ENCODE measurements around the gene ITIH4.

Gene ITIH4

GRCh38 chr3:52835766-52836470, 5.4 kb upstream of the ITIH4 start:
- no peak for TF ChIP-seq CTCF (conservative IDR thresholded peaks at IDR 0.05; ENCODE audit: low read depth, low read length)
- H3K4me3 ChIP-seq (ENCODE audit: low read length): no peak overlapping the region
- DNase-seq (ENCODE audit: low read depth): no peak

- DNase-seq (ENCODE audit: low read depth): no peak
- TF ChIP-seq CTCF (conservative IDR thresholded peaks at IDR 0.05; ENCODE audit: low read depth, low read length): no peak
- H3K4me3 ChIP-seq (ENCODE audit: low read length): no peak within 1 kb of the TSS
Measured at GRCh38 chr3:52834871-52835501, 4.5 kb upstream of the ITIH4 start, which contains the start of gene MUSTN1. TSS of gene MUSTN1 (minus strand) at chr3:52835019. CDS start at chr3:52834948, 71 bp downstream.

- TF ChIP-seq CTCF (conservative IDR thresholded peaks at IDR 0.05; ENCODE audit: low read depth, low read length): no peak
- no peak overlapping the region for H3K4me3 ChIP-seq (ENCODE audit: low read length)
- DNase-seq (ENCODE audit: low read depth): no peak
Measured at GRCh38 chr3:52833202-52833601, 2.7 kb upstream of the ITIH4 start.

- peak; percentile 22 for DNase-seq (ENCODE audit: low read depth)
- no peak for TF ChIP-seq CTCF (conservative IDR thresholded peaks at IDR 0.05; ENCODE audit: low read depth, low read length)
- no peak overlapping the region for H3K4me3 ChIP-seq (ENCODE audit: low read length)
Measured at GRCh38 chr3:52831500-52832301, 1.2 kb upstream of the ITIH4 start.

GRCh38 chr3:52829906-52830463, 487 bp downstream of the ITIH4 start:
- TF ChIP-seq CTCF (conservative IDR thresholded peaks at IDR 0.05; ENCODE audit: low read depth, low read length): no peak
- H3K4me3 ChIP-seq (ENCODE audit: low read length): no peak overlapping the region
- DNase-seq (ENCODE audit: low read depth): no peak

GRCh38 chr3:52829482-52829881, 990 bp downstream of the ITIH4 start:
- H3K4me3 ChIP-seq (ENCODE audit: low read length): no peak overlapping the region
- DNase-seq (ENCODE audit: low read depth): no peak
- no peak for TF ChIP-seq CTCF (conservative IDR thresholded peaks at IDR 0.05; ENCODE audit: low read depth, low read length)

Data from retinal pigment epithelial cell (primary cell).